Kidney epithelial cell (primary cell): ENCODE data around the gene PET100. TPM values are rescaled to one million over a fixed set of nuclear protein-coding genes. Genes with fewer than 3 reads are reported as not detected.
"Not testable (repeated sequence)": the region's sequence is repeated elsewhere in the genome, so short reads cannot be mapped to it uniquely, and the experiment has no call there.

Experiments used
- DNase-seq: peaks from one replicate; pipeline ENCODE4 v3.0.0-alpha.2; 2010; ENCODE audit warnings: low read depth
- H3K27me3 ChIP-seq: 2 replicates; pipeline ENCODE4 v1.6.0; 2011; ENCODE audit warnings: low read length; ENCODE audit not compliant: control insufficient read depth, insufficient read depth
- H3K36me3 ChIP-seq: 2 replicates; pipeline ENCODE4 v1.5.1; 2011; ENCODE audit warnings: low read length; ENCODE audit not compliant: control insufficient read depth, insufficient read depth
- H3K4me3 ChIP-seq: 2 replicates; pipeline ENCODE4 v1.5.1; 2011; ENCODE audit warnings: low read depth, mild to moderate bottlenecking, control low read depth, low read length
- total RNA-seq: library from RNA; depleted of rRNA; stranded (reverse); fragments of >200 nt; gene quantifications from 2 replicates; pipeline ENCODE4 v1.2.3, GENCODE V29; 2015
- TF ChIP-seq, protein P1 (sequence below): IDR thresholded peaks from 2 replicates; pipeline ENCODE4 v1.5.1; 2011; ENCODE audit warnings: mild to moderate bottlenecking, moderate library complexity, low read length, control low read depth, inconsistent platforms; ENCODE audit not compliant: insufficient read depth, poor library complexity, severe bottlenecking

Gene PET100
- total RNA-seq, 1 donor from 2014 or later = 30.2 TPM

DNA sequence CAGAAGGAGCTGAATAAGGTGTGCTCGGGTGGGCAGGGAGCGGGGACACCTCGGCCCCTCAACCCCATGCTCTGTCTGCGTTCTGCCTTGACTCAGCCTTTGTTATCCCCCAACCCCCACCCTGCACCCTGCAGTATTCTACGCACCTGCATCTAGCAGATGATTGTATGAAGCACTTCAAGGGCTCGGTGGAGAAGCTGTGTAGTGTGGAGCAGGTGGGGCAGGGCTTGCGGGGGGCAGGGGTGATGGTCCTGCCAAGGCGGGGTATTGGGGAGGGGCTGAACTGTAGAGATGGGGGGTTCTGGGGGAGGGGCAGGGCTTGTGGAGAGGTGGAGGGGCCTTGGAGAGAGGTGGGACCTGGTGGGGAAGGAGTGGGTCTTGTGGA, 13.4 kb downstream of the PET100 start:
- TF ChIP-seq, protein P1, sequence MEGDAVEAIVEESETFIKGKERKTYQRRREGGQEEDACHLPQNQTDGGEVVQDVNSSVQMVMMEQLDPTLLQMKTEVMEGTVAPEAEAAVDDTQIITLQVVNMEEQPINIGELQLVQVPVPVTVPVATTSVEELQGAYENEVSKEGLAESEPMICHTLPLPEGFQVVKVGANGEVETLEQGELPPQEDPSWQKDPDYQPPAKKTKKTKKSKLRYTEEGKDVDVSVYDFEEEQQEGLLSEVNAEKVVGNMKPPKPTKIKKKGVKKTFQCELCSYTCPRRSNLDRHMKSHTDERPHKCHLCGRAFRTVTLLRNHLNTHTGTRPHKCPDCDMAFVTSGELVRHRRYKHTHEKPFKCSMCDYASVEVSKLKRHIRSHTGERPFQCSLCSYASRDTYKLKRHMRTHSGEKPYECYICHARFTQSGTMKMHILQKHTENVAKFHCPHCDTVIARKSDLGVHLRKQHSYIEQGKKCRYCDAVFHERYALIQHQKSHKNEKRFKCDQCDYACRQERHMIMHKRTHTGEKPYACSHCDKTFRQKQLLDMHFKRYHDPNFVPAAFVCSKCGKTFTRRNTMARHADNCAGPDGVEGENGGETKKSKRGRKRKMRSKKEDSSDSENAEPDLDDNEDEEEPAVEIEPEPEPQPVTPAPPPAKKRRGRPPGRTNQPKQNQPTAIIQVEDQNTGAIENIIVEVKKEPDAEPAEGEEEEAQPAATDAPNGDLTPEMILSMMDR = no peak
- Histone ChIP-seq H3K27me3 (no peaks in the 10 kb centered on the region), H3K36me3 (no peaks in the 10 kb centered on the region), H3K4me3 (no peak overlapping the region)
- no peak for DNase-seq

DNA sequence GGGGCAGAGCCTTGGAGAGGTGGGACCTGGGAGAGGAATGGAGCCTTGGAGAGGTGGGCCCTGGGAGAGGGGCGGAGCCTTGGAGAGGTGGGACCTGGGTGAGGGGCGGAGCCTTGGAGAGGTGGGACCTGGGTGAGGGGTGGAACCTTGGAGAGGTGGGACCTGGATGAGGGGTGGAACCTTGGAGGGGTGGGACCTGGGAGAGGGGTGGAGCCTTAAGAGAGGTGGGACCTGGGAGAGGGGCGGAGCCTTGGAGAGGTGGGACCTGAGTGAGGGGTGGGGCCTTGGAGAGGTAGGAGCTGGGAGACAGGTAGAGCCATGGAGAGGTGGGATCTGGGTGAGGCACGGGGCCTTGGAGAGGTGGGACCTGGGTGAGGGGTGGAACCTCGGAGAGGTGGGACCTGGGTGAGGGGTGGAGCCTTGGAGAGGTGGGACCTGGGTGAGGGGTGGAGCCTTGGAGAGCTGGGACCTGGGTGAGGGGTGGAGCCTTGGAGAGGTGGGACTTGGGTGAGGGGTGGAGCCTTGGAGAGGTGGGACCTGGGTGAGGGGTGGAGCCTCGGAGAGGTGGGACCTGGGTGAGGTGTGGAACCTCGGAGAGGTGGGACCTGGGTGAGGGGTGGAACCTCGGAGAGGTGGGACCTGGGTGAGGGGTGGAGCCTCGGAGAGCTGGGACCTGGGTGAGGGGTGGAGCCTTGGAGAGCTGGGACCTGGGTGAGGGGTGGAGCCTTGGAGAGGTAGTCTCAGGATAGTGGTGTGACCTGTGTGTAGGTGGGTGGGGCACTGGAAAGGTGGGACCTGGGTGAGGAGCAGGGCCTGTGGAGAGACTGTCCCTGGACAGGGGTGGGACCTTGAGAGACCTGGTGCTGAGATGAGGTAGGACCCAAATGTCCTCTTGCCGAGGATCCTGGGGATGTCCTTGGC, 14.3 kb downstream of the PET100 start:
- DNase-seq, H3K36me3 ChIP-seq, H3K4me3 ChIP-seq, H3K27me3 ChIP-seq: not testable (repeated sequence)

DNA sequence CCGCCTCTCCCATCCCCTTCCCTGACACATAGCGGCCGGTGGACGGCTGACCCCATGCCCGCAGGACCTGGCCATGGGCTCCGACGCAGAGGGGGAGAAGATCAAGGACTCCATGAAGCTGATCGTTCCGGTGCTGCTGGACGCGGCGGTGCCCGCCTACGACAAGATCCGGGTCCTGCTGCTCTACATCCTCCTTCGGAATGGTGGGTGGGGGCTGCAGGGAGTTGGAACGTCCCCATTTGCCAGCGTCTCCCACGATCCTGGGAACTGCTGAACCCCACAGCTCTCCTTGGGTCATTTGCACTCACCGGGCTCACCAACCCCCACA, 14.9 kb downstream of the PET100 start:
- Histone ChIP-seq H3K36me3 (no peaks in the 10 kb centered on the region), H3K4me3 (no peak overlapping the region), H3K27me3 (no peaks in the 10 kb centered on the region)
- TF ChIP-seq, protein P1 = no peak
- no peak for DNase-seq

DNA sequence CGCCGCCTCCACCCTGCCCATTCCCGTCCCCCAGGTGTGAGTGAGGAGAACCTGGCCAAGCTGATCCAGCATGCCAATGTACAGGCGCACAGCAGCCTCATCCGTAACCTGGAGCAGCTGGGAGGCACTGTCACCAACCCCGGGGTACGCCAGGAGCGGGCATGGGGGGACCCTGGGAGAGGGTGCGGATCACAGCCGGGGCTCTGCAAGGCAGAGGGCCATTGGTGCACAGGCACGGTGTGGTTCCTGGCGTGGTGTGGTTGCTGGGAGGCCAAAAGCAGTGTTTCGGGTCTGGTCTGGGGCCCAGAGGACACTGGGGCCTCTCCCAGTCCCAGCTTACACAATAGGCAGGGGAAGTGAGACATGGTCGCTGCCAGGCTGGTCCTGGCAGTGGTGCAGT, 15.6 kb downstream of the PET100 start:
- Histone ChIP-seq H3K36me3 (no peaks in the 10 kb centered on the region), H3K27me3 (no peaks in the 10 kb centered on the region), H3K4me3 (no peak overlapping the region)
- TF ChIP-seq, protein P1 = no peak
- DNase-seq = no peak

DNA sequence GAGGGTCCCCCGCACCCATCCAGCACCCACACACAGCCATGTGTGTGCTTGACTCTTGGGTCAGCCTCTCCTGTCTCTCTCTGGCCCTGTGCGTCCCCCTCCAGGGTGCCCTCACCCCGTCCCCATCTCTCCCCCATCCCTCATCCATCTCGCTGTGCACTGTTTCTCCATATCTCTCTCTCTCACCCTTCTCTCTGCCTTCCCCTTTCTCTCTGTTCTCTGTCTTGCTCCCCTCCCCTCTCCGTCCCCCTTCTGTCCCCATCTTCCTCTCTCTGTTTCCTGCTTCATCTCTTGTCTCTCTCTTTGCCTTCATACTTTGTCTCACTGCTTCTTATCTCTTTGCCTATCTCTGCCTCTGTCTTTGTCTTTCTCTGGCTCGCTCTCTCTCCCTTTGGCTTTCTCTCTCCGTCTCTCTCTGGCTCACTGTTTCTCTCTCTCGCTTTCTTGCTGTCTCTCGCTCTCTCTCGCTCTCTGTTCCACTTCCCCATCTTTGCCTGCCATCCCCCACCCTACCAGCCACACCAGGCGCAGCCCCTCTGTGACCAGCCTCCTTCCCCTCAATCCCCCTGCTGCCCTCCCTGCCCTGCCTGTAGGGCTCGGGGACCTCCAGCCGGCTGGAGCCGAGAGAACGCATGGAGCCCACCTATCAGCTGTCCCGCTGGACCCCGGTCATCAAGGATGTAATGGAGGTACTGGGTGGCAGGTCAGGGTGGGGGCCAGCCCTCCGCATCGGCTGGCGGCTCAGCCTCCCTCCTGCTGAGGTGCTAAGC, 16.2 kb downstream of the PET100 start:
- Histone ChIP-seq H3K36me3 (no peaks in the 10 kb centered on the region), H3K27me3 (no peaks in the 10 kb centered on the region), H3K4me3 (no peak overlapping the region)
- no peak for DNase-seq
- TF ChIP-seq, protein P1 = no peak

DNA sequence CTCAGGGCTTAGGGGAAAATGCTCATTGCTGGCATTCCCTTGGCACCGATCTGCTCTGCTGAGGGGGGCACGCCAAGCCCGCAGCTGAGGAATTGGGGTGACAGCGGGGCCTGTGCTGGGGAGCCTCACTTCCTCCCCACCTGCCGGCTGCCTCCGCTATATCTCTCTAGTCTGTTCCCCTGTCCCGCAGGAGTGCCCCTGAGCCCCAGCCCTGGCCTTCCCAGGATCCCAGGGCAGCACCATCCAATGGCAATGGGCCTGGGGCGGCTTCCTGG, 16.8 kb downstream of the PET100 start:
- H3K27me3 ChIP-seq = peaks cover 2% of the 10 kb centered on the region
- TF ChIP-seq, protein P1 = no peak
- H3K4me3 ChIP-seq = no peak overlapping the region
- DNase-seq = no peak
- no peaks in the 10 kb centered on the region for H3K36me3 ChIP-seq
